Astrocyte (in vitro differentiated cells and primary cell): ENCODE measurements around the gene MACROH2A1. TPM values are rescaled to one million over a fixed set of nuclear protein-coding genes. Genes with fewer than 3 reads are reported as not detected.

Experiments
- DNase-seq: peaks from one replicate; pipeline ENCODE4 v3.0.0-alpha.2; 2010; ENCODE audit warnings: low read depth
- FAIRE-seq: peaks from 2 replicates; lab custom pipeline; 2011; peaks lifted over from hg19 to GRCh38; lab: Jason Lieb, UNC
- H2AFZ ChIP-seq: 2 replicates; pipeline ENCODE4 v1.6.0; 2012; ENCODE audit warnings: low read depth, low read length, inconsistent platforms
- H3K27ac ChIP-seq: 2 replicates; pipeline ENCODE4 v1.5.1; 2011; ENCODE audit warnings: low read depth, low read length, inconsistent platforms
- H3K27me3 ChIP-seq: 2 replicates; pipeline ENCODE4 v1.6.0; 2011; ENCODE audit warnings: low read length, inconsistent platforms; ENCODE audit not compliant: insufficient read depth
- H3K36me3 ChIP-seq: 2 replicates; pipeline ENCODE4 v1.5.1; 2011; ENCODE audit warnings: low read length, inconsistent platforms; ENCODE audit not compliant: insufficient read depth
- H3K4me1 ChIP-seq: 2 replicates; pipeline ENCODE4 v1.5.1; 2011; ENCODE audit warnings: low read length, inconsistent platforms; ENCODE audit not compliant: insufficient read depth
- H3K4me2 ChIP-seq: 2 replicates; pipeline ENCODE4 v1.6.0; 2012; ENCODE audit warnings: low read length, inconsistent platforms
- H3K4me3 ChIP-seq: 2 replicates; pipeline ENCODE4 v1.5.1; 2011; ENCODE audit warnings: low read depth, mild to moderate bottlenecking, low read length, inconsistent platforms; ENCODE audit not compliant: insufficient read depth
- H3K79me2 ChIP-seq: 2 replicates; pipeline ENCODE4 v1.6.0; 2012; ENCODE audit warnings: mild to moderate bottlenecking, low read length, inconsistent platforms; ENCODE audit not compliant: insufficient read depth
- H3K9ac ChIP-seq: 2 replicates; pipeline ENCODE4 v1.6.0; 2012; ENCODE audit warnings: mild to moderate bottlenecking, low read length, inconsistent platforms
- H3K9me3 ChIP-seq: 2 replicates; pipeline ENCODE4 v1.5.1; 2012; ENCODE audit warnings: low read depth, mild to moderate bottlenecking, low read length, inconsistent platforms; ENCODE audit not compliant: insufficient read depth
- H4K20me1 ChIP-seq: 2 replicates; pipeline ENCODE4 v1.6.0; 2012; ENCODE audit warnings: low read length, inconsistent platforms; ENCODE audit not compliant: insufficient read depth
- H3K27ac Mint-ChIP-seq: one replicate; pipeline ENCODE4 v1.8.0; 2021; ENCODE audit warnings: mild to moderate bottlenecking, mixed read lengths; ENCODE audit not compliant: unreplicated experiment
- H3K27me3 Mint-ChIP-seq: one replicate; pipeline ENCODE4 v1.8.0; 2021; ENCODE audit warnings: low read depth, mixed read lengths; ENCODE audit not compliant: unreplicated experiment
- H3K36me3 Mint-ChIP-seq: one replicate; pipeline ENCODE4 v1.8.0; 2021; ENCODE audit warnings: low read depth, mixed read lengths; ENCODE audit not compliant: unreplicated experiment
- H3K4me1 Mint-ChIP-seq: one replicate; pipeline ENCODE4 v1.8.0; 2021; ENCODE audit warnings: low read depth, mixed read lengths; ENCODE audit not compliant: unreplicated experiment
- H3K4me3 Mint-ChIP-seq: one replicate; pipeline ENCODE4 v1.8.0; 2021; ENCODE audit warnings: mild to moderate bottlenecking, moderate library complexity, mixed read lengths; ENCODE audit not compliant: unreplicated experiment
- H3K9me3 Mint-ChIP-seq: one replicate; pipeline ENCODE4 v1.8.0; 2021; ENCODE audit warnings: mild to moderate bottlenecking, mixed read lengths; ENCODE audit not compliant: unreplicated experiment
- CTCF ChIP-seq: IDR thresholded peaks from 2 replicates; pipeline ENCODE4 v1.5.1; 2011; ENCODE audit warnings: low read depth, mild to moderate bottlenecking, inconsistent platforms, low read length, moderate library complexity; ENCODE audit not compliant: insufficient read depth
- EZH2 ChIP-seq: IDR thresholded peaks from 2 replicates; pipeline ENCODE4 v1.6.1; 2012; ENCODE audit warnings: mild to moderate bottlenecking, low read length, inconsistent platforms; ENCODE audit not compliant: insufficient read depth
- total RNA-seq: library from RNA; stranded (reverse); gene quantifications from 2 replicates; pipeline ENCODE4 v1.2.1, GENCODE V29; 2021

The MACROH2A1 gene
- total RNA-seq, 1 donor from 2014 or later: 143 TPM

- FAIRE-seq (no peak), DNase-seq (no peak)
- no peak overlapping the region for H3K4me3 ChIP-seq
- Mint-ChIP-seq H3K27me3 (no peaks in the 10 kb centered on the region), H3K4me1 (peaks cover 12% of the 10 kb centered on the region), H3K4me3 (no peak overlapping the region), H3K27ac (no peak overlapping the region), H3K9me3 (no peaks in the 10 kb centered on the region), H3K36me3 (peaks cover 31% of the 10 kb centered on the region)
- peaks cover 13% of the 10 kb centered on the region for H3K4me1 ChIP-seq
- H3K4me2 ChIP-seq: no peak overlapping the region
- H3K9me3 ChIP-seq: no peaks in the 10 kb centered on the region
- no peak overlapping the region for H2AFZ ChIP-seq
- peaks cover 56% of the 10 kb centered on the region for H3K36me3 ChIP-seq
- peaks cover 47% of the 10 kb centered on the region for H4K20me1 ChIP-seq
- H3K9ac ChIP-seq: no peak overlapping the region
- H3K27ac ChIP-seq: no peak overlapping the region
- H3K79me2 ChIP-seq: no peaks in the 10 kb centered on the region
- H3K27me3 ChIP-seq: no peaks in the 10 kb centered on the region
- TF ChIP-seq EZH2 (no peak), CTCF (no peak)
These were observed 59.8 kb downstream of the MACROH2A1 start for GRCh38 chr5:135339189-135339588.

- peaks cover 9% of the 10 kb centered on the region for H3K4me1 ChIP-seq
- no peaks in the 10 kb centered on the region for H3K79me2 ChIP-seq
- H3K27me3 ChIP-seq: no peaks in the 10 kb centered on the region
- H3K36me3 ChIP-seq: peaks cover 37% of the 10 kb centered on the region
- DNase-seq: no peak
- peaks cover 58% of the 10 kb centered on the region for H4K20me1 ChIP-seq
- no peak overlapping the region for H3K27ac ChIP-seq
- H2AFZ ChIP-seq: no peak overlapping the region
- no peak overlapping the region for H3K4me3 ChIP-seq
- H3K4me2 ChIP-seq: no peak overlapping the region
- no peaks in the 10 kb centered on the region for H3K27me3 Mint-ChIP-seq
- peaks cover 20% of the 10 kb centered on the region for H3K36me3 Mint-ChIP-seq
- no peaks in the 10 kb centered on the region for H3K9me3 Mint-ChIP-seq
- H3K9me3 ChIP-seq: no peaks in the 10 kb centered on the region
- H3K27ac Mint-ChIP-seq: no peak overlapping the region
- TF ChIP-seq EZH2 (no peak), CTCF (no peak)
- H3K4me1 Mint-ChIP-seq: peaks cover 12% of the 10 kb centered on the region
- H3K4me3 Mint-ChIP-seq: no peak overlapping the region
- FAIRE-seq: no peak
- H3K9ac ChIP-seq: no peak overlapping the region
These were observed 62.0 kb downstream of the MACROH2A1 start for GRCh38 chr5:135337064-135337463.

- DNase-seq (peak; percentile 12), FAIRE-seq (no peak)
- Histone ChIP-seq H3K4me3 (no peak overlapping the region), H3K4me1 (peaks cover 9% of the 10 kb centered on the region), H4K20me1 (peaks cover 63% of the 10 kb centered on the region), H2AFZ (no peak overlapping the region), H3K27ac (no peak overlapping the region), H3K36me3 (peaks cover 29% of the 10 kb centered on the region), H3K9ac (no peak overlapping the region), H3K9me3 (no peaks in the 10 kb centered on the region), H3K27me3 (no peaks in the 10 kb centered on the region), H3K4me2 (no peak overlapping the region), H3K79me2 (no peaks in the 10 kb centered on the region)
- Mint-ChIP-seq H3K9me3 (no peaks in the 10 kb centered on the region), H3K36me3 (peaks cover 7% of the 10 kb centered on the region), H3K4me3 (no peak overlapping the region), H3K4me1 (peaks cover 12% of the 10 kb centered on the region), H3K27me3 (no peaks in the 10 kb centered on the region), H3K27ac (no peak overlapping the region)
- TF ChIP-seq EZH2: no peak
- TF ChIP-seq CTCF: no peak
These were observed 63.8 kb downstream of the MACROH2A1 start for GRCh38 chr5:135335031-135335828.
